ENCODE measurements around the gene SLC7A10.

Gene SLC7A10

DNA sequence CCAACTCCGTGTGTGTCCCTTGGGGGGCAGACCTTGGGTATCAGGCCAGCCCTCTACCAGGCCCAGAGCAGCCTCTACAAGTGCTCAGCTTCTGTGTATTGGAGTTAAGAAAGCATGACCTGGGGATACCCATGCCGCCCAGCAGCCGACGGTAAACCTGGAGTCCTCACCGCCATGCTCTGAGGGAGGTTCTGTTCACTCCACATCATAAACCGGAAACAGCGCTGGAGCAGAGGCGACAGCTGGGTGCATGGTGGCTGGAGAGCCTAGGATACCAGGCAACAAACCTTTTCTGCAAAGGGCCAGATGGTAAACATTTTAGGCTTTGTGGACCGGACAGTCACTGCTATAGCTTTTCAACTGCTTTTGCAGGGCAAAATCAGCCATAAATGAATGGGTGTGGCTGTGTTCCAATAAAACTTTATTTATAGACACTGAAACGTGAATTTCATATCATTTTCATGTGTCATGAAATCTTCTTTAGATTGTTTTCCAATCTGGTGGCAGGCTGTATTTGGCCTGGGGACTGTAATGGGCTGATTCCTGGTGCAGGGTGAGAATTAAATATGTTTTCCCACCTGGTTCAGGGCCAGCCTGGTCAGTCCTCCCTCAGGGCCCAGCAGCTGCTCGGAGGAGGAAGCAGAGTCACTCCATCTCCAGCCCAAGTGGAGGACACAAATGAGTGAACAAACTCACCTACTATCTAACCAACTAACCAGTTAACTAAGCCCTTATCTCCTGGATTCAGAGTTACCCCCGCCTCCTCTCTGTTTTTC lies 45.8 kb upstream of the SLC7A10 start:
- DNase-seq = no peak
- TF ChIP-seq, protein P1, sequence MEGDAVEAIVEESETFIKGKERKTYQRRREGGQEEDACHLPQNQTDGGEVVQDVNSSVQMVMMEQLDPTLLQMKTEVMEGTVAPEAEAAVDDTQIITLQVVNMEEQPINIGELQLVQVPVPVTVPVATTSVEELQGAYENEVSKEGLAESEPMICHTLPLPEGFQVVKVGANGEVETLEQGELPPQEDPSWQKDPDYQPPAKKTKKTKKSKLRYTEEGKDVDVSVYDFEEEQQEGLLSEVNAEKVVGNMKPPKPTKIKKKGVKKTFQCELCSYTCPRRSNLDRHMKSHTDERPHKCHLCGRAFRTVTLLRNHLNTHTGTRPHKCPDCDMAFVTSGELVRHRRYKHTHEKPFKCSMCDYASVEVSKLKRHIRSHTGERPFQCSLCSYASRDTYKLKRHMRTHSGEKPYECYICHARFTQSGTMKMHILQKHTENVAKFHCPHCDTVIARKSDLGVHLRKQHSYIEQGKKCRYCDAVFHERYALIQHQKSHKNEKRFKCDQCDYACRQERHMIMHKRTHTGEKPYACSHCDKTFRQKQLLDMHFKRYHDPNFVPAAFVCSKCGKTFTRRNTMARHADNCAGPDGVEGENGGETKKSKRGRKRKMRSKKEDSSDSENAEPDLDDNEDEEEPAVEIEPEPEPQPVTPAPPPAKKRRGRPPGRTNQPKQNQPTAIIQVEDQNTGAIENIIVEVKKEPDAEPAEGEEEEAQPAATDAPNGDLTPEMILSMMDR (IDR thresholded peaks at IDR 0.05) = no peak
- intact Hi-C loops (cut with DNase I; ENCODE audit: low total_unique reads) = no loop called here
- H3K36me3 ChIP-seq = no peaks in the 10 kb centered on the region
- H3K4me3 ChIP-seq = no peak overlapping the region
- H3K9me3 ChIP-seq = no peaks in the 10 kb centered on the region
- H3K4me1 ChIP-seq = peaks cover 0 to 16% (median 7%) of the 10 kb centered on the region in 4 donors
- no peak overlapping the region for H3K27ac ChIP-seq
- peaks cover 0 to 29% of the 10 kb centered on the region in 2 donors for H3K27me3 ChIP-seq

DNA sequence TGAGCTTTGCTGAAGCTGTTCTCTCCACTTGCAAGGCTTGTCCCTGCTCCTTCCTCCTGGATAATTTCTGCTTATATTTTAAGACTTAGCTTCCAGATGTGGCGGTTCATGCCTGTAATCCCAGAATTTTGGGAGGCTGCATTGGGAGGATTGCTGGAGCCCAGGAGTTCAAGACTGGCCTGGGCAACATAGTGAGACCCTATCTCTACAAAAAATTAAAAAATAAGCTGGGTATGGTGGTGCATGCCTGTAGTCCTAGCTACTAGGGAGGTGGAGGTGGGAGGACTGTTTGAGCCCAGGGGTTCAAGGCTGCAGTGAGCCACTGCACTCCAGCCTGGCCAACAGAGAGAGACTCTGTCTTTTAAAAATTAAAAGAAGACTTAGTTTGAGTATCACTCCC lies 45.1 kb upstream of the SLC7A10 start:
- Histone ChIP-seq H3K36me3 (no peaks in the 10 kb centered on the region), H3K4me1 (peaks cover 0 to 16% (median 7%) of the 10 kb centered on the region in 4 donors), H3K27me3 (peaks cover 0 to 28% of the 10 kb centered on the region in 2 donors), H3K27ac (no peak overlapping the region), H3K4me3 (no peak overlapping the region), H3K9me3 (no peaks in the 10 kb centered on the region)
- no peak for DNase-seq
- intact Hi-C loops (cut with DNase I; ENCODE audit: low total_unique reads) = no loop called here
- TF ChIP-seq, protein P1 (IDR thresholded peaks at IDR 0.05) = no peak

GRCh38 chr19:33269016-33269415 lies 43.4 kb upstream of the SLC7A10 start:
- TF ChIP-seq, protein P1 (IDR thresholded peaks at IDR 0.05) = no peak
- Histone ChIP-seq H3K36me3 (no peaks in the 10 kb centered on the region), H3K4me1 (peaks cover 0 to 9% (median 6%) of the 10 kb centered on the region in 4 donors), H3K27ac (no peak overlapping the region), H3K27me3 (peaks cover 0 to 30% of the 10 kb centered on the region in 2 donors), H3K4me3 (no peak overlapping the region), H3K9me3 (no peaks in the 10 kb centered on the region)
- intact Hi-C loops (cut with DNase I; ENCODE audit: low total_unique reads) = no loop called here
- no peak for DNase-seq

DNA sequence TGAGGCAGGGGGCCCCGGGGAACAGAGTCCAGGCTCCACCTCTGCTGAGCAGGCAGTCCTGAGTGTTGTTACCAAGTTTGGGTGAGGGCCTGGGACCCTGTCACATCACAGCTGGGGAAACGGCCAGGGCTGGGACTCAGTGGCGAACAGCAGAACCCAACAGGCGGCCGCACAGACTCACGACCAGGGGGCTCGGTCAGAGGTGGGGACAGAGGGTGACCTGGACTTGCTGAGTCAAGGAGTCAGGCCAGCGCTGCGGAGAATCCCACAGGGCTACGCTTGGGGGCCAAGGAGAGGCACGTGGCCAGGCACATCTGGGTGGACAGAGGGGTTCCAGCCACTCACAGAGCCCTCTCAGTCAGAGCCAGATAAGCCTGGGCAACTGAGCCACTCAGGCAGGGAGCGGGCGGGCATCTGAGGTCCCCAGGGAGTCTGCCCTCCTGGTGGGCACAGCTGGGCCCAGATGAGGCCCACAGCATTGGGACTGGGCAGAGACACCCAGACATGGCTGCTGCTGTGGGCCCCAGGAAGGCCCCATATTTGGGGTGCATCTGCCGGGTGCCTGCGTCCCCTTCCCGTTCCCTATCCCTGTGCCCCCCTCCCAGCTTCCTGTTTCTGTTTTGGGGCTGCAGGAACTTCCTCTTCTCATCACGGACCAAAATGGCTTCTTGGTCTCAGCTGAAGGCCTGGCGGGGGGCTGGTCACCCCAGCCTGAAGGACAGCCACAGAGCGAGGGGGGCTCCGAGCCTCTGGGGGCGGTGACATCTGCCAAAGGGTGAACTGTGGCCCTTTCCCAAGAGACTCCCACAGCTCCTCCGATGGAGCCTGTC lies 42.7 kb upstream of the SLC7A10 start:
- intact Hi-C loops (cut with DNase I; ENCODE audit: low total_unique reads) = no loop called here
- Histone ChIP-seq H3K9me3 (no peaks in the 10 kb centered on the region), H3K4me1 (peaks cover 0 to 3% (median 2%) of the 10 kb centered on the region in 4 donors), H3K27me3 (peaks cover 0 to 30% of the 10 kb centered on the region in 2 donors), H3K27ac (no peak overlapping the region), H3K36me3 (no peaks in the 10 kb centered on the region), H3K4me3 (no peak overlapping the region)
- TF ChIP-seq, protein P1 (IDR thresholded peaks at IDR 0.05) = no peak
- DNase-seq = no peak

DNA sequence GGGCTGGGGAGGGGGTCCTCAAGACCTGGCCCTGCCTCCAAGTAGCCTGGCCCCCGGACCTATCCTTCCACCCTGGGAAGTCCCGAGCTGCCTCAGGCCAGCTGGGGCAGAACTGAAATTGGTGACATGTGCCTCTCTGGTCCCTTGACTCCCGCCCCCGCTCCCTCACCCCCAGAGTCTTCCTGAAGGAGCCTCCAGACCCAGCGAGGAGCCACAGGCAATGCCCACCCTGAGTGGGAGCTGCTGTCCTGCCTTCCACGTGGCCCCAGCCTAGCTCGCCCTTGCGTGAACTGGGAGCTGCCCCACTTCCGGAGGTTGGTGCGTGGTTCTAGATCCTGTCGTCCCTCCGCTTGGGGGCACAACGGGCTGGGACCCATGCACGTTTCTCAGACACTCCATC lies 42.1 kb upstream of the SLC7A10 start:
- no peak overlapping the region for H3K4me3 ChIP-seq
- peaks cover 0 to 30% of the 10 kb centered on the region in 2 donors for H3K27me3 ChIP-seq
- no peaks in the 10 kb centered on the region for H3K4me1 ChIP-seq
- no peak for DNase-seq
- H3K9me3 ChIP-seq = no peaks in the 10 kb centered on the region
- intact Hi-C loops (cut with DNase I; ENCODE audit: low total_unique reads) = no loop called here
- no peak overlapping the region for H3K27ac ChIP-seq
- TF ChIP-seq, protein P1 (IDR thresholded peaks at IDR 0.05) = no peak
- H3K36me3 ChIP-seq = no peaks in the 10 kb centered on the region
